IPS DF 19.7 (cell line): ENCODE measurements around the gene CDH12.

Source experiments
- DNase-seq: peaks from one replicate; pipeline ENCODE4 v3.0.0-alpha.2; 2013; ENCODE audit warnings: low read depth, low spot score

CDH12 gene

DNA sequence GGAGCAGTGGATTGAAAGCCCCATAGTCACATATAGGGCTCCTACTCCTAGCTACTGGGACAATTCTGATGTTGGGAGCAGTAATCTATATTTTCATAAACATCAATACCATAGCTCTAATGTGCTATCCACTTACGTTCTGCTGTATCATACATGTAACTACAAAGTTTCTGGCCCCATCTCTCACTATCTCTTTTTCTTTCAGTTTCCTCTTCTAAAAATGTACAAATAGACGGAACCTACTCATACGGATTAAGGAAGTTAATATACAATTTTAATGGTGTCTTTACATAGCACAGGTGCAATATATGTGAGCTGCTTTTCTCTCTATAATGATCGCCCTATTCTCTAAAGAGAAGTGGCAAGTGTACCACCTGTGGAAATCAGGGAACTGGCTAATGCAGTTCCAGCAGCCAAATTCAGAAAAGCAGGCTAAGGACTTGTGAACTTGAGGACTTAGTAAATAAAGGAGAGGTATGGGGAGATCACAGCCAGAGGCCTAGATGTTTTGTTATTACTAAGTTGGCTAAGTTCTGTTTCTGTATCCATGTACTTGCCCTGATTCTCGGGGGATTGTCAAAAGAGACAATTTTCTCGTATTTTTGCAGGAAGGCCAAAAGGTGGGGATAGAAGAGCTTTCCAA, 1021.9 kb downstream of the CDH12 start:
- DNase-seq: no peak

DNA sequence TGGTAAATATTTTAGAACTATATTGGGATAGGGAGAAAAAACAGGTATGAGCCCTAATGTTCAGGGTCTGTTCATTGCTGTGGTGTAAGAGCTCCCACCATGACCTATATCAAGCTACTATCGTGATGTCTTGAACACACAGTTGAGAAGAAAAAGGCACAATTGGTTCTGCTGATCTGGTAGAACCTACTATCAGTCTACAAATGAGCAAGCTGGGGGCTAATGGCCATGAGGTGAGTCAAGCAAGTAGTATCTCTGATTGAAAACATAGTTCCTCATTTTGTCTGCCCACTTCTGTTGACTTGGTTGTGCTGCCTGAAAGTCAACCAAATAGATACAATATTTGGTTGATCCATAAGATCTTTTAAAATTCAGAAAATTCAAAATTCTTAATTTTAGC, 1026.3 kb downstream of the CDH12 start:
- no peak for DNase-seq

DNA sequence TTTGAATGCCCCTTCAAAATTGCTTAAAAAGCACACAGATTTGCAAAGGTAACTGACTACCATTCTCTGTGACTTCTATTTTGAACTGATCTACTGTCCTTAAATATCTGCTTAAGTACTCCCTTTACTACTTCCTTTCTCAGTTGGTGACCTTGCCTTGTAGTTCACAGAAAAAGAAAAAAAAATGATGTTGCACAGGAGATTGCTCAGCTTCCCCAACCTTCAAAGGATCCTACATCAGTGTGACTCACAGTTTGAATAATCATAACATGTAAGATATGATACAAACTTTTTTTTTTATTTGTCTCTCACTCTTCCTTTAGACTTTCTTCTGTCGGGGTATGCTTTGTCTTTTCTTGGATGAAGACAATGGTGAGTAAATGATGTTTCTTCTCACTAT, 1029.6 kb downstream of the CDH12 start:
- no peak for DNase-seq

DNA sequence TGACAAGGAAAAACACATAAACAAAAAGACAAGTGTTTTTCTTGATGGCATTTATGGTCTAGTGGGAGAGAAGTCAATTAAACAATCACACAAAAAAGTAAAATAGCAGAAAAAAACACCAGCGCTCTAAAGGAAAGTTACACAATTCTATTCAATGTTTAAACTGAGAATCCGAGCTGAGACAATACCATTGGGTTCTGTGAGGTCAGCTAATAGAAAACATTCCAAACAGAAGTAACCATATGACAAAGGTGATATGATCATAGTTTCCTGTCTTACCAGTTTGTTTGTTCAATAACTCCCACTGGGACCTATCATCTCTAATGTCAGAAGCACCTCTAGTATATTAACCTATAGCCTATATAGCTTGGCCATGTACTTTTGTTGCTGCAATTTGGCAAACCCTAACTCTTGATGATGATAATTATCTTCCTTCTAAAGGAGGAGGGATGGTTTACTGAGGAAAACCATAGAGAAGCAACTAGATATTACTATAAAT, 1030.0 kb downstream of the CDH12 start:
- DNase-seq: no peak

DNA sequence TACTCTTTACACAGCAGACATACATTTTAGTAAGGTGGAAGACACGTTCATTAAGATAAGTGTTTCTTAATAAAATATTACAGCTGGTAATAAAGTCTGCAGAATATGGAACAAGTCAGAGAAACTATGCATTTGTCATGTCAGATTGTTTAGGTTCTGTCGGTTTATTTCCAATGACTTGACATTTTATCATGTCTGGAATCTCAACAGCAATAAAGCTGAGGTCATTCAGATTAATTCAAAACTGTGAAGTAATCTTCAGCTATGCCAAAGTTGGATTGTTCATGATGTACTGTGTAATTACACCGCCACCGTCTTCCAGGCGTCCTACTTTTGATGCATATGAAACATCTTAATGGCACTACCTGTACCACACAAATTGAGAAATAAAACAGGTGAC, 1032.6 kb downstream of the CDH12 start:
- DNase-seq: no peak

DNA sequence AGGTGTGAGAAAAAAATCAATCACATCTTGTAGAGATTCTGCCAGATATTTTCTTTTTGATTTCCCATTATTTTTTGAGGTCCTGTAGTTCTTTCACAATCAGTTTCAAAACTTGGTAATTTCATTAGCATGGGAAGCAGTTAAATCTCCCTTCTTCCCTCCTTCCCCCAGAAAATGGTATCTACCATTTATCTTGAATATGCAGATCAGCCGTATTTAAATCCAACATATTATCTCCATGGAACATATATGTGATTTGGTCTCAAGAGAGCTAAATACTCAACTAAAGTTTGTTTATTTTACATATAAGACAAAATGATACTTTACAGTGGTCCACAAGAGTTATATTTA, 1034.8 kb downstream of the CDH12 start:
- no peak for DNase-seq

DNA sequence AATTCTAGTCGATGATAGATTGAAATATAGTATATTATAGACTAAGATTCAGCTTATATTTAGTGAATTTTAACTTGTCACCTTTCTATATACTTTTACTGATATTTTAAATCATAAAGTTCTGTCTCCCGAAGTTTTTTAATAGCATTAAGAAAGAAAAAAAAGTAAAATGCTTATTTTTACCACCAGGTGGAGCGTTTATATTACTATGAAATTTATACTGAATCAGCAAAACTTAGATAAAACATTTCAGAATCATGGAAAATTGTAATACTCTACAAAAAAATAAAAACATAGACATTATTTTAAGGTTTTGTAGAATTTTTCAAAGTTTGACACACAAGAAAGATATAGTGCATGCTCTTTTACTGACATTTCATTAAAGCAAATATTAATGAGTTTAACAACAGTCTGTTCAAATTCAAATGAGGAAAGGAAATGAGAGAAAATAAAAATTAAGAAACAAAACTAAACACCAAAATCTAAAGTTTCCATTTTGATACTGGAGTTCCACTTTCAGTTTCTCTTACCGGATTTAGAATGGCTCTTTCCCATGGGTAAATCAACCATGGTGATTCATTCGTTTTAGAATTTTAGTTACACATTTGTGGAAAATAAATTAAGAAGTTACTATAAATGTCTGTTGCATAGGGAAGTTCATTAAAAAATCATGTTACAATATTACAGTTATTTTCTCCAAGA, 1035.3 kb downstream of the CDH12 start:
- no peak for DNase-seq

DNA sequence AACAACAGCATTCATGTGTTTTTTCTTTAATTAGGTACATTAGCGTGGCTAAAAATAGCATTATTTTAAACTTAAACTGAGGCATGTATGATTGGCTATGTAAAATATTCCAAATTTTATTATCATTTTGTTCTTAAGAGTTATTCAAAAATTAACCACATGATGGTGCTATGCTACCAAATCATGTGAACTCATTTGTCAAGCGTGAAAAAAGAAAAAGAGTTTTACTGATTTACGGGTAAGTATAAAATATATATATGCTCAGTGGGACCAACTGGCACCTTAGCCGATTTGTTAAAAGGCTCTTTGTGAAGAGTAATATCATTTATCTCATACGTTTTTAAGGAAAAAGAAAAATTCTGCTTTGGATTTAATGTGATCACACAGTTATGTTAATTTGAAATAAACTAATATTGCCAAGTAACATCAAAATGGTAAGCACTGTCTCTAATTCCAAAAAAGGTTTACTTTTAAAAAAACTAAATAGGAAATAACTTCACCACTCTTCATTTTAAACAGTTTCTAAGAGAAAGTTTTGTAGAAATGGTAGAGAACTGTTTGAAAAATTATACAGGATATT, 1042.3 kb downstream of the CDH12 start:
- DNase-seq: no peak

DNA sequence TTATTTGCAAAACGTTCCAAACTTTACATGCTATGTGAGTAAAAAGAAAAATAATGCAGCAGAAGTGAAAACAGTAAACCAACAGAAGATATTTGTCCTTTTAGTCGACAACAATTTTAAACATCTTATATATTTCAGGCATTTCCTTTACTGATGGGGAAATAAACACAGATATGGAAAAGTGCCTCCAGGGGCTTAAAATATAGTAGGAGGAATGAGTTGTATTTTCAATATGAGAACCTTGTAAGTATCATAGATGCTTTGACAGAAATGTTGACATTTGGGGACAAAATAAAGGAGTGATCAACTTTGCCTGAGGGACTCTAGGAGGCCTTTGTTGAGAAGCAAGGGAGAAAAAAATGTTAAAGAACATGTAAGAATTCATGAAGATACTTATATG, 1043.5 kb downstream of the CDH12 start:
- DNase-seq: no peak

DNA sequence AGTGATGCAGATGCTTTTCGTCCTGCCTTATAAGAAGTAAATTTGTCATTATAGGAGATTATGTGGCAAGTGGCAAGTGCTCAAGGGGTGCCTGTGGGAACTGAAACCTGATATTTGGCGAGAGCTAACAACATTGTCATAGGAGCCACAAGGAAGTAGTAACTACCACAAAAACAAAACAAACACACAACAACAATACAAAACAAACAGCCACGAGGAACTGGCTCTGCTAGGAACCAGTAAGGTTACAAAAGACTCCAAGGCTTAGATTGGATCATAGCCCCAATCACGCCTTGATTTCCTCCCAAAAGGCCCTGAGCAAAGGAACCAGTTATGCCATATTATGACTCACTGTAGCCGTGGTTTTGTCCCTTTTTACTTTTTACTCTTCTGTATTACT, 1045.2 kb downstream of the CDH12 start:
- DNase-seq: no peak

DNA sequence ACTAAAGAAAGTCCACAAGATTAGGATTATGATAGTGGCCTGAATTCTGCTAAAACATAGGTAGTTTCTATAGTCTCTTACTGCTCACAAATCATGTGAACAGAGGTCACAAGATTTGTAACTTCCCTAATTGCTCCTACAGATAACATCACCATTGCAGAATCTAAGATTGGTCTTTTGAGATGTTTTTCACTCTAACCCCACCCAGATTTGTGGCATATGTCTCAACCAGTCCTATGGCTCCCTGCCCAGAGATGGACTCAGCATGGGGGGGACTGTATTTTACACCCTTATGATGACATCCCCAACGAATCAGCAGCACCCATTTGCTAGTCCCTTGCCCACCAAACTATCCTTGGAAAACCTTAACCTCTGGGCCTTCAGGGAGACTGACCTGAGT, 1046.2 kb downstream of the CDH12 start:
- no peak for DNase-seq

DNA sequence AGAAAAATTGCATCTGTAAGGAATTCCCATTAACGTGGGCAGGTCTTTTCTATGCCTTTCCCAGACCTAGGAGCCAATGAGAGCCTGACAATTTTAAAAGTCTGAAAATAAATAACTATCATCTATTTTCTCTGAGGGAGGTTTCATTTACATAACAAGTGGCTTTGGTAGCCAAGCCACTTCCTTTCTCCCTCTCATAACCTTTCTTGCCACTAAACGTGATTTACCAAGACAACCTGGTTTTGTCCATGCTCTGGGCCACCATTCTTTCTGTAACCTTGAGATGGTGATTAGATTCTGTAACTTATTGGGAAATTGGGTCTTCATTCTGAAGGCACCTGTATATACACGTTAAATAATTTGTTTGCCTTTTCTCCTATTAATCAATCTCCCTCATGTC, 1046.9 kb downstream of the CDH12 start:
- no peak for DNase-seq

DNA sequence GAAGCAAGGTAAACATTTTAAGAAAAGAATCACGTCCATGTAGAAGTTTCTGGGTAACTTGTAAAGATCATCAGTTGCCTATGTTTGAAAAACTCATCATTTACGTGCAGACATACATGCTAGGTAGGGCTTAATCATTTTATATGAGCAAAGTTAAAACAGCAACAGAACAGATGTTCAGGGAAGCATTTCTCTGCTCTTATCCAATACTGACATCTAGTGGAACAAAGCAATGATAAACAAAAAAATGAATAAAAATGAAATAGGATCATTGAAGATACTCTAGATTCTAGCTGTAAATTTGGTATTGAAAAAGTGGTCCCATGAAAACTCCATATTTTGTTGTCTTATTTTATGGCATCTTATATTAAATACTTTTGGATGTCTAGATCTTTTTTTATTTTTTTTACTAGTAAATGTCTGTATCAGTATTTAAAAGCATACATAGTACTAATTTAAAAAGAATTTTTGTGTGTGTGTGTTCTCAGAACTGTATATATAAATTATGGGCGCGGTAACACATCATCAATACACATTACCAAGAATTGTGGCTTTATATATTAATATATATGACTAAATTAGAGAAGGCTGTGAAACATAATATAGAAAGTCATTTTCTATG, 1050.2 kb downstream of the CDH12 start:
- no peak for DNase-seq

DNA sequence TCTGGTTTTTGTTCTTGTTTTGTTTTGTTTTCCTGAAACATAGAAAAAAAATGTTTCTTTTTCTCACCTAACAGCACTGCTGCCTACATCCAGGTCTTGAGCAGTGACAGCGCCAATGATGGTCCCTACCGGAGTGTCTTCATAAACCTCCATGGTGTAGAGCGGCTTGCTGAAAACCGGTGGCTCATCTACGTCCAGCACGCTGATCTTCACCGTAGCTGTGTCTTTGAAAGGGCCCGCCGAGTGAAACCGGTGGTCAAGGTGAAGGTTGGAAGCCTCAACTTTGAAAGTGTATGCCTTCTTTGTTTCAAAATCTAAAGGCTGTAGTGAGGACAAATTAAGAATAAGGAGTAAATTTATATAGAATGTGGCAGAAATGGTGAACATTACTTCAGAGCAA, 1051.0 kb downstream of the CDH12 start:
- DNase-seq: no peak

DNA sequence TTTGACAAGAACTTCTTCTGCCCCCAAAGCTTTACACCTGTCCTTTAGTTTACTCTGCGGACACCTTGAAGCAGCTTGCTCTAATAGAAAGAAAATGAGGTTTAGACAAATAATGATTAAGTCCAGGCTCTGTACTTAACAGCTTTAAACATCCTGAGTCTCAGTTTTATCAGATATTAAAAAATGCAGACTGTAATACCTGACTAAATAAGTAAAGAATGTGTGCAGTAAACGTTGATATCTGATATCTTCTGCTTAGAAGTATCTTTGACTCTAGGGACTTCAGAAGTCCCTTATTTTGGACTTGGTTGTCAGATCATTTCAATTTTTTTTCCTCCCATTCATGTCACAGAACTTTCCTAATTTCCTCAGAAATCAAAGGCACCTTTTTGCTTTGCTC, 1060.4 kb downstream of the CDH12 start:
- DNase-seq: no peak

DNA sequence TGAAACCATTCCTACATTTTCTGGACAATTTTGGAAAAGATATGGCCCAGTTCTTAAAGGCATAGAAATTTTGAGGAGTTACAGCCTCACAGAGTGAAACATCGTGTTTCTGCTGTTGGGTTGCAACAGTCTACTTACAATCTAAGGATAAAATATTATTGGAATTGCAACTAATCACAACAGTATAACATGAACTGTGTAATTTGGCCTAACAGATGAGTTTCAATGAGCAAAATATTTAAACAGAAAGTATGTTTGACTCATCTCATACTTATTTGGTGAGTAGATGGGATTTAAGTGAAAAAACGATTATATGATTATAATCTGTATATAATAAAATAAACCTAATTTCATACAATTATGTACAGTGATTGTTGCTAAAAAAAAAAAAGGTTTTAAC, 1061.8 kb downstream of the CDH12 start:
- DNase-seq: no peak

DNA sequence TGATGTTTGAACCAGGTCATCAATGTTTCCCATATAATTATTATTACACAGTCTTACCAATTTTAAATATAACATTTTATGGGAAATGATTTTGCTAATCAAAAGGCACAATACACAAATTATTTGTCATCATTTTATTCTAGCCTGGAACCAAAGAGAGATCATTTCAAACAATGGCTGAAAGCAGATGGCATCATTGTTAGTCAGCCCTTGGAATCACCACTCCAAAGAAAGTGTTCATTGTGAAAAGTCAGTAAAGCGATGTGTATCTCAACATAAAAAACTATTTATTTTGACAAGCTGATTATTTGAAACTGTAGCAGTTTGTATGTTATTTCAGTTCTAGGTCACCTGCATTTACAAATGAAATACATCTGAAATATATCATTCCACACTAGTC, 1068.7 kb downstream of the CDH12 start:
- DNase-seq: no peak

DNA sequence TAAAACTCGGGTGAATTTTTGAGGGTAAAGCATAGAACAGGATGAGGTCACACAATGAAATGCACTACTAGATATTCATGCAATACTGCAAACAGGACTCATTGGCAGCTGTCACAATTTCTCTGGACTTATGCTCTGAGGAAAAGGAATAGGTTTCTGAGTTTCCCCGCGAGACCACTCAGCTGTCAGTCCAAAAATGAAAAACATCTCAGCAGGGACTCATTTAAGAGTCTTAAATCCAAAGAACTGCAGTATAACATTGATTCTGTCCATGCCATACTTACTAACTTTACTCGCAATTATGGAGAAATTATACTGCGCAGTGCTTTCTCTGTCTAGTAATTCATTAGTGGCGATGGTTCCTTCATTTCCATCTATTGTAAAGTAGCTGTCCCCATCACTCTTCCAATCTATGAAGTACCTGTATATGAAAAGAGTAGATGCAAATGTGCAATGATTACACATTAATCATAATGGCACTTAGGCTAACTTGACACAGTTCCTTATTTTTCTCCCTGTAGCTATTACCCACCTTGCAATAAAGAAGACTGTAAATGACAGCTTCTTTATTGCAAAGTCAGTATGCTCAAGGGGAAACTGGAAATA, 1070.0 kb downstream of the CDH12 start:
- DNase-seq: no peak

DNA sequence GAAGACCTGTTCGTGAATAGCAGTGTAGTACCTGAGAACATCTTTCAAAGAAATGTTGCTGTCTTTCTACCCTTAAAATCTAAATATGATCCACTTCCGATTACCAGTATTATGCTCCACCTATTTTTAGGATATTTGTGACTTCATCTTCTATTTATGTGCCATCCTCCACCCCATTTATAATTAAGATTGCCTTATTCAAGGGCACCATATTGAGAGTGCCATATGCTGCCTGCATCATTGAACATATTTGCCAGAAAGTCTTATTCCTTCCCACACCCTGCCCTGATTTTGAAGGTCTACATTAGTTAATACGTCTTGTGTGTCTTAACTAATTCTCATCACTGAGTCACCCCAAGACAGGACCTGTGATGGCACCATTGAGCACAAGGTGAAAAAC, 1076.7 kb downstream of the CDH12 start:
- DNase-seq: no peak

DNA sequence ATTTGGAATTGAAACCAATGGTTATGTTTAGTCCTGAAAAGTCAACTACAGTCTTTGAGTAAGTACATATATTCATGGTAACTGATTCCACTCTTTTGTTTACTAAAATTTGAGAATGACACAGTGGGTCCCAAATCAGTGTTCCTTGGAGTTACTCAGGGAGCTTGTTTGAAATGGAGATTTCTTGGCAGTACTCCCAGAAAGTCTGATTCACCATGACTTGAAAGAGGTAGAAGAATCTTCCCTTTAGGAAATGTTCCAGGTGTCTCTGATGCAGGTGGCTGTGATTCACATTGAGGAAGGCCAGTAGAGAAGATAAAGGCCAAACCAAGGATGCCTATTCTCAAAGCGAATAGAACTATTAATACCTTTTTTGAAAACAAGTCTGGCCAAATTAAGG, 1078.3 kb downstream of the CDH12 start:
- DNase-seq: no peak

DNA sequence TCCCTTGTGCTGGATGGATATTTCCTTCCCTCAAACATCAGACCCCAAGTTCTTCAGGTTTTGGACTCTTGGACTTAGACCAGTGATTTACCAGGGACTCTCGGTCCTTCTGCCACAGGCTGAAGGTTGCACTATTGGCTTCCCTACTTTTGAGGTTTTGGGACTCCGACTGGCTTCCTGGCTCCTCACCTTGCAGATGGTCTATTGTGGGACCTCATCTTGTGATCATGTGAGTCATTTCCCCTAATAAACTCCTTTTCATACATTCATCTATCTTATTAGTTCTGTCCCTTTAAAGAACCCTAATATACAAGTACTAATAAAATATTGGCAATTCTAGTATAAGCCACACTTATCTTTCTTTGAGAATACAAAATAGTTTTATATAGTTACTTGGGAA, 1078.9 kb downstream of the CDH12 start:
- DNase-seq: no peak

DNA sequence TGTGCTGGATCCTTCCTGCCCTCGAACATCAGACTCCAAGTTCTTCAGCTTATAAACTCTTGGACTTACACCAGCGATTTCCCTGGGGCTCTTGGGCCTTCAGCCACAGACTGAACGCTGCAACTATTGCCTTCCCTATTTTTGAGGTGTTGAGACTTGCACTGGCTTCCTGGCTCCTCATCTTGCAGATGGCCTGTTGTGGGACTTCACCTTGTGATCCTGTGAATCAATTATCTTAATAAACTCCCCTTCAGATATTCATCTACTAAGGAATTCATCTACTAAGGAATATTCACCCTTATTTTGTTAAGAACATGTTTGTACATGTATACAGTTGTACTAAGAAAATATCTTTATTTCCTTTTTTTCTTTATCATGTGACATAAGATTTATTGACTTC, 1079.7 kb downstream of the CDH12 start:
- no peak for DNase-seq
